ENCODE results near the gene SAE1.

DNA sequence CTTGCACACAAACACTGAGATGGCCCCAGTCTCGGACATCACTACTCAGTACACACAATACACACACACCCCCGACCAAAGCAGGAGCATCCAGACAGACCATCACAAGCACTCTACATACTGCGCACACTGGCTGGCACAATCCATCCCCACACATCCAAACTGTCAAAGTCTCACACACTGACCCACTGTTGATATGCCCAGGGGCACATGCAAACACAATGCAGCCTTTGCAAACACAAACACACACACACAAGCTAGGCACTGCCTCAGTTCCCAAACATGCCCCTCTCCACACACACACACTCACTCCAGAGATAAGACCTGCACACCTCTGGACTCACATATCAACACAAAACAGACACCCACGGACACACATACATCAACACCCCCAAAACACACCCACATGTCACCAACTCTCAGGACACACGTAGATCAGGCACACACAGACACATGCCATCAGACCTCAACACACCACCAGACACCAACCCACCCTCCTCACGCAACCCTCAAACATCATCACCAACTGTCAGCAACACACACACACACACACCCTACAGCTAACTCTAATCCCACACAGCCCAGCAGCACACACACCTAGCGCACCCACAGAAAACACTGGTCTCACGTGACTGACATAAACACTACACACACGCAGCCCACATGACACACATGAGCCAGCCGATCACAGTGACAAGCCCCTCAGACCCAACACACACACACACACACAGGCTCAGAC, 98.5 kb downstream of the SAE1 start:
- TF ChIP-seq ZNF274 (IDR thresholded peaks at IDR 0.05; ENCODE audit: insufficient read depth, insufficient read length): no peak
- TF ChIP-seq RAD51 (IDR thresholded peaks at IDR 0.05): peak; percentile 96
- TF ChIP-seq, protein P1, sequence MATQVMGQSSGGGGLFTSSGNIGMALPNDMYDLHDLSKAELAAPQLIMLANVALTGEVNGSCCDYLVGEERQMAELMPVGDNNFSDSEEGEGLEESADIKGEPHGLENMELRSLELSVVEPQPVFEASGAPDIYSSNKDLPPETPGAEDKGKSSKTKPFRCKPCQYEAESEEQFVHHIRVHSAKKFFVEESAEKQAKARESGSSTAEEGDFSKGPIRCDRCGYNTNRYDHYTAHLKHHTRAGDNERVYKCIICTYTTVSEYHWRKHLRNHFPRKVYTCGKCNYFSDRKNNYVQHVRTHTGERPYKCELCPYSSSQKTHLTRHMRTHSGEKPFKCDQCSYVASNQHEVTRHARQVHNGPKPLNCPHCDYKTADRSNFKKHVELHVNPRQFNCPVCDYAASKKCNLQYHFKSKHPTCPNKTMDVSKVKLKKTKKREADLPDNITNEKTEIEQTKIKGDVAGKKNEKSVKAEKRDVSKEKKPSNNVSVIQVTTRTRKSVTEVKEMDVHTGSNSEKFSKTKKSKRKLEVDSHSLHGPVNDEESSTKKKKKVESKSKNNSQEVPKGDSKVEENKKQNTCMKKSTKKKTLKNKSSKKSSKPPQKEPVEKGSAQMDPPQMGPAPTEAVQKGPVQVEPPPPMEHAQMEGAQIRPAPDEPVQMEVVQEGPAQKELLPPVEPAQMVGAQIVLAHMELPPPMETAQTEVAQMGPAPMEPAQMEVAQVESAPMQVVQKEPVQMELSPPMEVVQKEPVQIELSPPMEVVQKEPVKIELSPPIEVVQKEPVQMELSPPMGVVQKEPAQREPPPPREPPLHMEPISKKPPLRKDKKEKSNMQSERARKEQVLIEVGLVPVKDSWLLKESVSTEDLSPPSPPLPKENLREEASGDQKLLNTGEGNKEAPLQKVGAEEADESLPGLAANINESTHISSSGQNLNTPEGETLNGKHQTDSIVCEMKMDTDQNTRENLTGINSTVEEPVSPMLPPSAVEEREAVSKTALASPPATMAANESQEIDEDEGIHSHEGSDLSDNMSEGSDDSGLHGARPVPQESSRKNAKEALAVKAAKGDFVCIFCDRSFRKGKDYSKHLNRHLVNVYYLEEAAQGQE (IDR thresholded peaks at IDR 0.05; ENCODE audit: low read depth, low read length): no peak
- no peak for TF ChIP-seq CTCF (IDR thresholded peaks at IDR 0.05 in 2 of 3, conservative IDR thresholded peaks at IDR 0.05 in 1 of 3; ENCODE audit: control insufficient read depth in 2 of 3, extremely low read depth in 1 of 3, insufficient read depth in 1 of 3, low read depth in 3 of 3, low read length in 3 of 3)
- no peak for TF ChIP-seq POLR2AphosphoS5 (IDR thresholded peaks at IDR 0.05; ENCODE audit: low read length)
- TF ChIP-seq, protein P2, sequence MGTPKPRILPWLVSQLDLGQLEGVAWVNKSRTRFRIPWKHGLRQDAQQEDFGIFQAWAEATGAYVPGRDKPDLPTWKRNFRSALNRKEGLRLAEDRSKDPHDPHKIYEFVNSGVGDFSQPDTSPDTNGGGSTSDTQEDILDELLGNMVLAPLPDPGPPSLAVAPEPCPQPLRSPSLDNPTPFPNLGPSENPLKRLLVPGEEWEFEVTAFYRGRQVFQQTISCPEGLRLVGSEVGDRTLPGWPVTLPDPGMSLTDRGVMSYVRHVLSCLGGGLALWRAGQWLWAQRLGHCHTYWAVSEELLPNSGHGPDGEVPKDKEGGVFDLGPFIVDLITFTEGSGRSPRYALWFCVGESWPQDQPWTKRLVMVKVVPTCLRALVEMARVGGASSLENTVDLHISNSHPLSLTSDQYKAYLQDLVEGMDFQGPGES (IDR thresholded peaks at IDR 0.05): no peak
- no peak for TF ChIP-seq MTA3 (IDR thresholded peaks at IDR 0.05; ENCODE audit: borderline replicate concordance, low read length)
- TF ChIP-seq, protein P3, sequence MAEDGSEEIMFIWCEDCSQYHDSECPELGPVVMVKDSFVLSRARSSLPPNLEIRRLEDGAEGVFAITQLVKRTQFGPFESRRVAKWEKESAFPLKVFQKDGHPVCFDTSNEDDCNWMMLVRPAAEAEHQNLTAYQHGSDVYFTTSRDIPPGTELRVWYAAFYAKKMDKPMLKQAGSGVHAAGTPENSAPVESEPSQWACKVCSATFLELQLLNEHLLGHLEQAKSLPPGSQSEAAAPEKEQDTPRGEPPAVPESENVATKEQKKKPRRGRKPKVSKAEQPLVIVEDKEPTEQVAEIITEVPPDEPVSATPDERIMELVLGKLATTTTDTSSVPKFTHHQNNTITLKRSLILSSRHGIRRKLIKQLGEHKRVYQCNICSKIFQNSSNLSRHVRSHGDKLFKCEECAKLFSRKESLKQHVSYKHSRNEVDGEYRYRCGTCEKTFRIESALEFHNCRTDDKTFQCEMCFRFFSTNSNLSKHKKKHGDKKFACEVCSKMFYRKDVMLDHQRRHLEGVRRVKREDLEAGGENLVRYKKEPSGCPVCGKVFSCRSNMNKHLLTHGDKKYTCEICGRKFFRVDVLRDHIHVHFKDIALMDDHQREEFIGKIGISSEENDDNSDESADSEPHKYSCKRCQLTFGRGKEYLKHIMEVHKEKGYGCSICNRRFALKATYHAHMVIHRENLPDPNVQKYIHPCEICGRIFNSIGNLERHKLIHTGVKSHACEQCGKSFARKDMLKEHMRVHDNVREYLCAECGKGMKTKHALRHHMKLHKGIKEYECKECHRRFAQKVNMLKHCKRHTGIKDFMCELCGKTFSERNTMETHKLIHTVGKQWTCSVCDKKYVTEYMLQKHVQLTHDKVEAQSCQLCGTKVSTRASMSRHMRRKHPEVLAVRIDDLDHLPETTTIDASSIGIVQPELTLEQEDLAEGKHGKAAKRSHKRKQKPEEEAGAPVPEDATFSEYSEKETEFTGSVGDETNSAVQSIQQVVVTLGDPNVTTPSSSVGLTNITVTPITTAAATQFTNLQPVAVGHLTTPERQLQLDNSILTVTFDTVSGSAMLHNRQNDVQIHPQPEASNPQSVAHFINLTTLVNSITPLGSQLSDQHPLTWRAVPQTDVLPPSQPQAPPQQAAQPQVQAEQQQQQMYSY (CRISPR knock-in tag; IDR thresholded peaks at IDR 0.05): no peak

Measured in GM12878 (cell line).